Bronchial epithelial cell (primary cell): ENCODE data around the gene LRRIQ1. TPM values are rescaled to one million over a fixed set of nuclear protein-coding genes. Genes with fewer than 3 reads are reported as not detected.

ENCODE experiments used
- DNase-seq: peaks from one replicate; pipeline ENCODE4 v3.0.0-alpha.2; 2010; ENCODE audit warnings: low read depth
- FAIRE-seq: peaks from 2 replicates; lab custom pipeline; 2011; peaks lifted over from hg19 to GRCh38; lab: Jason Lieb, UNC
- H3K27me3 ChIP-seq: 2 replicates; pipeline ENCODE4 v1.5.1; 2011; ENCODE audit warnings: low read length; ENCODE audit not compliant: control insufficient read depth, insufficient read depth
- H3K36me3 ChIP-seq: 2 replicates; pipeline ENCODE4 v1.5.1; 2011; ENCODE audit warnings: low read length; ENCODE audit not compliant: control insufficient read depth, insufficient read depth
- H3K4me3 ChIP-seq: 2 replicates; pipeline ENCODE4 v1.5.1; 2011; ENCODE audit warnings: mild to moderate bottlenecking, low read depth, low read length, control low read depth
- CTCF ChIP-seq: IDR thresholded peaks from 2 replicates; pipeline ENCODE4 v1.5.1; 2011; ENCODE audit warnings: mild to moderate bottlenecking, moderate library complexity, low read length, control low read depth, inconsistent platforms; ENCODE audit not compliant: insufficient read depth, severe bottlenecking
- total RNA-seq: library from RNA; depleted of rRNA; stranded (reverse); fragments of >200 nt; gene quantifications from 2 replicates; pipeline ENCODE4 v1.2.1, GENCODE V29; 2014

Gene LRRIQ1
- total RNA-seq, 1 donor from 2014 or later, result under 0.01 TPM

- DNase-seq, result no peak
- H3K27me3 ChIP-seq, result no peaks in the 10 kb centered on the region
- peak overlapping the region; percentile 59 for H3K4me3 ChIP-seq
- no peaks in the 10 kb centered on the region for H3K36me3 ChIP-seq
- TF ChIP-seq CTCF, result no peak
- FAIRE-seq, result no peak
Observed at GRCh38 chr12:85036733-85037132, 582 bp downstream of the LRRIQ1 start.

GRCh38 chr12:85041395-85041794 lies 5.2 kb downstream of the LRRIQ1 start:
- Histone ChIP-seq H3K27me3 (no peaks in the 10 kb centered on the region), H3K36me3 (no peaks in the 10 kb centered on the region), H3K4me3 (no peak overlapping the region)
- no peak for FAIRE-seq
- DNase-seq, result no peak
- TF ChIP-seq CTCF, result no peak

- Histone ChIP-seq H3K36me3 (no peaks in the 10 kb centered on the region), H3K4me3 (no peak overlapping the region), H3K27me3 (no peaks in the 10 kb centered on the region)
- no peak for TF ChIP-seq CTCF
- DNase-seq (no peak), FAIRE-seq (no peak)
Observed at GRCh38 chr12:85043829-85044228, 7.7 kb downstream of the LRRIQ1 start.

- no peak overlapping the region for H3K4me3 ChIP-seq
- DNase-seq, result peak; percentile 59
- no peaks in the 10 kb centered on the region for H3K36me3 ChIP-seq
- FAIRE-seq, result no peak
- no peaks in the 10 kb centered on the region for H3K27me3 ChIP-seq
- TF ChIP-seq CTCF, result peak; percentile 67
Observed at GRCh38 chr12:85057370-85057963, 21.3 kb downstream of the LRRIQ1 start.

- Histone ChIP-seq H3K4me3 (no peak overlapping the region), H3K27me3 (no peaks in the 10 kb centered on the region), H3K36me3 (no peaks in the 10 kb centered on the region)
- FAIRE-seq (no peak), DNase-seq (no peak)
- no peak for TF ChIP-seq CTCF
Observed at GRCh38 chr12:85058339-85058738, 22.2 kb downstream of the LRRIQ1 start.

- no peak for TF ChIP-seq CTCF
- no peaks in the 10 kb centered on the region for H3K36me3 ChIP-seq
- FAIRE-seq, result no peak
- DNase-seq, result no peak
- no peak overlapping the region for H3K4me3 ChIP-seq
- no peaks in the 10 kb centered on the region for H3K27me3 ChIP-seq
Observed at GRCh38 chr12:85059594-85059993, 23.4 kb downstream of the LRRIQ1 start.
